Liver (tissue), 9 donors: ENCODE data around the gene GDF9. TPM values are rescaled to one million over a fixed set of nuclear protein-coding genes. Genes with fewer than 3 reads are reported as not detected.

Experiments used
- DNase-seq: peaks from one replicate; pipeline ENCODE4 v3.0.0-alpha.2; 2017; ENCODE audit warnings: low spot score
- H3K27ac ChIP-seq, 2 donors: one replicate each; pipeline ENCODE4 v1.7.0; 2013; ENCODE audit warnings: inconsistent platforms in 2 of 2, low read length in 2 of 2, control low read depth in 1 of 2, low read depth in 1 of 2, mild to moderate bottlenecking in 1 of 2
- H3K27me3 ChIP-seq, 4 donors: one replicate each; pipeline versions ENCODE4 v1.6.1 to v1.7.0; 2013; ENCODE audit warnings: low read length in 3 of 4, inconsistent platforms in 1 of 4, mild to moderate bottlenecking in 1 of 4, moderate library complexity in 1 of 4; ENCODE audit not compliant: control insufficient read depth in 4 of 4, insufficient read depth in 4 of 4
- H3K36me3 ChIP-seq, 4 donors: one replicate each; pipeline versions ENCODE4 v1.6.1 to v1.7.0; 2013; ENCODE audit warnings: low read length in 3 of 4, mild to moderate bottlenecking in 3 of 4, low read depth in 1 of 4, moderate library complexity in 1 of 4; ENCODE audit not compliant: control insufficient read depth in 4 of 4, insufficient read depth in 3 of 4
- H3K4me1 ChIP-seq, 4 donors: one replicate each; pipeline versions ENCODE4 v1.6.1 to v1.7.0; 2013; ENCODE audit warnings: low read length in 3 of 4, mild to moderate bottlenecking in 3 of 4, moderate library complexity in 1 of 4; ENCODE audit not compliant: control insufficient read depth in 4 of 4, insufficient read depth in 4 of 4
- H3K4me3 ChIP-seq, 3 donors: one replicate each; pipeline versions ENCODE4 v1.6.1 to v1.7.0; 2013; ENCODE audit warnings: low read length in 3 of 3, control low read depth in 1 of 3, low read depth in 1 of 3, mild to moderate bottlenecking in 1 of 3
- H3K9ac ChIP-seq, 2 donors: one replicate each; pipeline ENCODE4 v1.7.0; 2013; ENCODE audit warnings: low read length in 2 of 2, mild to moderate bottlenecking in 2 of 2, moderate library complexity in 2 of 2, control low read depth in 1 of 2, low read depth in 1 of 2
- H3K9me3 ChIP-seq, 4 donors: one replicate each; pipeline versions ENCODE4 v1.6.1 to v1.7.0; 2013; ENCODE audit warnings: low read length in 3 of 4; ENCODE audit not compliant: control insufficient read depth in 4 of 4
- FOXA1 ChIP-seq: IDR thresholded peaks from 2 replicates; pipeline ENCODE4 v1.6.1; 2016; ENCODE audit warnings: antibody characterized with exemption
- FOXA2 ChIP-seq: IDR thresholded peaks from 2 replicates; pipeline ENCODE4 v1.6.1; 2016; ENCODE audit warnings: antibody characterized with exemption
- GABPA ChIP-seq, 2 donors: IDR thresholded peaks in 1 of 2; conservative IDR thresholded peaks in 1 of 2; 2 replicates each; pipeline ENCODE4 v1.6.1; 2016; ENCODE audit warnings: antibody characterized with exemption in 2 of 2, mild to moderate bottlenecking in 1 of 2, moderate library complexity in 1 of 2
- HNF4A ChIP-seq, 2 donors: conservative IDR thresholded peaks; 2 replicates each; pipeline ENCODE4 v1.6.1; 2016; ENCODE audit warnings: antibody characterized with exemption in 2 of 2, mild to moderate bottlenecking in 2 of 2
- HNF4G ChIP-seq: IDR thresholded peaks from 2 replicates; pipeline ENCODE4 v1.6.1; 2016; ENCODE audit warnings: antibody characterized with exemption
- JUND ChIP-seq, 2 donors: IDR thresholded peaks; 2 replicates each; pipeline ENCODE4 v1.6.1; 2016; ENCODE audit warnings: antibody characterized with exemption in 2 of 2
- NR2F2 ChIP-seq: IDR thresholded peaks from 2 replicates; pipeline ENCODE4 v1.6.1; 2016; ENCODE audit warnings: antibody characterized with exemption
- RAD21 ChIP-seq, 2 donors: IDR thresholded peaks; 2 replicates each; pipeline ENCODE4 v1.6.1; 2016; ENCODE audit warnings: antibody characterized with exemption in 2 of 2, mild to moderate bottlenecking in 2 of 2
- RXRA ChIP-seq, 2 donors: IDR thresholded peaks; 2 replicates each; pipeline ENCODE4 v1.6.1; 2017 to 2018; ENCODE audit warnings: antibody characterized with exemption in 2 of 2, mild to moderate bottlenecking in 1 of 2
- SP1 ChIP-seq: IDR thresholded peaks from 2 replicates; pipeline ENCODE4 v1.6.1; 2018; ENCODE audit warnings: antibody characterized with exemption, mild to moderate bottlenecking
- TAF1 ChIP-seq: conservative IDR thresholded peaks from 2 replicates; pipeline ENCODE4 v1.6.1; 2016; ENCODE audit warnings: antibody characterized with exemption, mild to moderate bottlenecking
- YY1 ChIP-seq: IDR thresholded peaks from 2 replicates; pipeline ENCODE4 v1.6.1; 2016; ENCODE audit warnings: antibody characterized with exemption, mild to moderate bottlenecking
- WGBS: extraction: QIAGEN DNeasy Blood & Tissue Kit; methylation state at CpG from one replicate; pipeline ENCODE4 v1.1.7; 2013; 5-methylcytosine and 5-hydroxymethylcytosine counted together
- polyA plus RNA-seq, 2 donors: library from polyadenylated mRNA; stranded (reverse) in 1 of 2; unstranded in 1 of 2; fragments of 200-250 nt in 1 of 2; fragments of >200 nt in 1 of 2; fragmentation: Nextera tagmentation in 1 of 2; extraction: Ambion mirVana in 1 of 2; gene quantifications; one replicate each; pipeline versions ENCODE4 v1.2.1 to v1.2.3, GENCODE V29; 2013 to 2015
- total RNA-seq, 2 donors: library from RNA; depleted of rRNA; stranded (reverse); fragments of >200 nt; gene quantifications; one replicate each; pipeline ENCODE4 v1.2.3, GENCODE V29; 2014
- TF ChIP-seq, protein P1 (sequence below): IDR thresholded peaks from 2 replicates; pipeline ENCODE4 v1.6.1; 2016; ENCODE audit warnings: antibody characterized with exemption, mild to moderate bottlenecking
- TF ChIP-seq, protein P2 (sequence below): IDR thresholded peaks from 2 replicates; pipeline ENCODE4 v1.6.1; 2016; ENCODE audit warnings: antibody characterized with exemption
- TF ChIP-seq, protein P3 (sequence below): IDR thresholded peaks from 2 replicates; pipeline ENCODE4 v1.6.1; 2016; ENCODE audit warnings: antibody characterized with exemption
- TF ChIP-seq, protein P4 (sequence below): IDR thresholded peaks from 2 replicates; pipeline ENCODE4 v1.6.1; 2016; ENCODE audit warnings: antibody characterized with exemption
- TF ChIP-seq, protein P5 (sequence below): fragments of 150-350 bp; IDR thresholded peaks from 2 replicates; pipeline ENCODE4 v1.5.1; 2017; ENCODE audit warnings: improper control_type of control experiment, low read depth, low read length; ENCODE audit not compliant: missing input control
- donor health status: healthy.
- donor health status: healthy.
- donor health status: healthy.
- donor health status: healthy.
- donor health status: healthy.

Gene GDF9
- total and polyA plus RNA-seq, 4 donors = 0.08 to 0.10 (median 0.08) TPM; not detected in 1

DNA sequence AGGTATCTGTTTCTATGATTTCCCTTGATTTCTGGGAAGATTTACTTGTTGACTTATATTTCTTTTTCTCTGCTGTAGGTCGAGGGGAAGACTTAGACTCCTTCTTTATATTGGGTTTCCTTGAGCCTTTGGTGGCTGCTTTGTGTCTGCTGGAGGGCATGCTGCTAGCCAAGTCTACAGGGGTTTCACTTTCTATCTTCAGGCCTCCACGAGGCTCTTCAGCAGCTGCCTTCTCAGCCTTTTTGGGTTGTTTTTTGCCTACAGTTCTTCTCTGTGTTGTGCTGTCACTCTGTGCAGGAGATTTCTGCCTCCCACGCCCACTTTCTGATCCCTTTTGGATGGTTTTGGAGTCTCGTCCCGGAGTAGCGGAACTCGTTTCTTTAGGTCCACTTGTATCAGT lies 30.4 kb upstream of the GDF9 start:
- DNase-seq = no peak
- Histone ChIP-seq H3K27me3 (no peaks in the 10 kb centered on the region), H3K36me3 (peaks cover 8 to 72% (median 59%) of the 10 kb centered on the region in 4 donors), H3K4me3 (no peak overlapping the region), H3K27ac (no peak overlapping the region), H3K9me3 (no peaks in the 10 kb centered on the region), H3K9ac (no peak overlapping the region), H3K4me1 (no peaks in the 10 kb centered on the region)
- WGBS = 85% methylated on average over 7 of the region's 7 CpGs
- no peak for TF ChIP-seq HNF4G
- no peak for TF ChIP-seq FOXA2
- no peak for TF ChIP-seq FOXA1
- no peak for TF ChIP-seq SP1
- TF ChIP-seq, protein P1, sequence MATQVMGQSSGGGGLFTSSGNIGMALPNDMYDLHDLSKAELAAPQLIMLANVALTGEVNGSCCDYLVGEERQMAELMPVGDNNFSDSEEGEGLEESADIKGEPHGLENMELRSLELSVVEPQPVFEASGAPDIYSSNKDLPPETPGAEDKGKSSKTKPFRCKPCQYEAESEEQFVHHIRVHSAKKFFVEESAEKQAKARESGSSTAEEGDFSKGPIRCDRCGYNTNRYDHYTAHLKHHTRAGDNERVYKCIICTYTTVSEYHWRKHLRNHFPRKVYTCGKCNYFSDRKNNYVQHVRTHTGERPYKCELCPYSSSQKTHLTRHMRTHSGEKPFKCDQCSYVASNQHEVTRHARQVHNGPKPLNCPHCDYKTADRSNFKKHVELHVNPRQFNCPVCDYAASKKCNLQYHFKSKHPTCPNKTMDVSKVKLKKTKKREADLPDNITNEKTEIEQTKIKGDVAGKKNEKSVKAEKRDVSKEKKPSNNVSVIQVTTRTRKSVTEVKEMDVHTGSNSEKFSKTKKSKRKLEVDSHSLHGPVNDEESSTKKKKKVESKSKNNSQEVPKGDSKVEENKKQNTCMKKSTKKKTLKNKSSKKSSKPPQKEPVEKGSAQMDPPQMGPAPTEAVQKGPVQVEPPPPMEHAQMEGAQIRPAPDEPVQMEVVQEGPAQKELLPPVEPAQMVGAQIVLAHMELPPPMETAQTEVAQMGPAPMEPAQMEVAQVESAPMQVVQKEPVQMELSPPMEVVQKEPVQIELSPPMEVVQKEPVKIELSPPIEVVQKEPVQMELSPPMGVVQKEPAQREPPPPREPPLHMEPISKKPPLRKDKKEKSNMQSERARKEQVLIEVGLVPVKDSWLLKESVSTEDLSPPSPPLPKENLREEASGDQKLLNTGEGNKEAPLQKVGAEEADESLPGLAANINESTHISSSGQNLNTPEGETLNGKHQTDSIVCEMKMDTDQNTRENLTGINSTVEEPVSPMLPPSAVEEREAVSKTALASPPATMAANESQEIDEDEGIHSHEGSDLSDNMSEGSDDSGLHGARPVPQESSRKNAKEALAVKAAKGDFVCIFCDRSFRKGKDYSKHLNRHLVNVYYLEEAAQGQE = no peak
- no peak for TF ChIP-seq NR2F2
- TF ChIP-seq YY1 = no peak
- TF ChIP-seq, protein P2, sequence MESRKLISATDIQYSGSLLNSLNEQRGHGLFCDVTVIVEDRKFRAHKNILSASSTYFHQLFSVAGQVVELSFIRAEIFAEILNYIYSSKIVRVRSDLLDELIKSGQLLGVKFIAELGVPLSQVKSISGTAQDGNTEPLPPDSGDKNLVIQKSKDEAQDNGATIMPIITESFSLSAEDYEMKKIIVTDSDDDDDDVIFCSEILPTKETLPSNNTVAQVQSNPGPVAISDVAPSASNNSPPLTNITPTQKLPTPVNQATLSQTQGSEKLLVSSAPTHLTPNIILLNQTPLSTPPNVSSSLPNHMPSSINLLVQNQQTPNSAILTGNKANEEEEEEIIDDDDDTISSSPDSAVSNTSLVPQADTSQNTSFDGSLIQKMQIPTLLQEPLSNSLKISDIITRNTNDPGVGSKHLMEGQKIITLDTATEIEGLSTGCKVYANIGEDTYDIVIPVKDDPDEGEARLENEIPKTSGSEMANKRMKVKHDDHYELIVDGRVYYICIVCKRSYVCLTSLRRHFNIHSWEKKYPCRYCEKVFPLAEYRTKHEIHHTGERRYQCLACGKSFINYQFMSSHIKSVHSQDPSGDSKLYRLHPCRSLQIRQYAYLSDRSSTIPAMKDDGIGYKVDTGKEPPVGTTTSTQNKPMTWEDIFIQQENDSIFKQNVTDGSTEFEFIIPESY = no peak

DNA sequence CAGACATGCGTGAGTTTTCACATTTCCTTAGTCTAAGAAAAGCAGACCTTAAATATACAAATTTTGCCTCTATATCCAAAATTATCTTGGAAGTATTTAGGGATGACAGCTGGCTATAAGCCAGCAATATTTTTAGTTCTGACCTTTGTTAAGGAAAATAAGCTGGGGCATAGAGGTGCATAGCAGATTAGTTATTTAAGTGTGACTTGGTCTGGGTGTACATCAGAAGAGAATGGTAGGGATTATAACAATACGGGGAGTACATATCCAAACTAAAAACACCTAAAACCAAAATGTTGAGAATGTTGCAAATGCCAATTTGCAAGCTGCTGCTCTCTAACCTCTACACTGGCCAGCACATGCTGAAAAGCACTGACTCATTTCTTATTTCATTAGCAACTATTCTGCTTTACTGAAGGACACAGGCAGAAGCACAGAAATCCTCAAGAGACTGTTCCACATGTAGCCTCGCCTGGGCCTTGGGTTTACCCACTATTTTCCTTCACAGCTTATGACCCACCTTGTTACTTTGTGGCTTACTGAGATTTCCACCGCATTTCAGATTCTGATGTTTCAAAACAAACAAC lies 29.5 kb upstream of the GDF9 start:
- TF ChIP-seq YY1 (no peak), TAF1 (no peak), NR2F2 (no peak), GABPA (IDR thresholded peaks at IDR 0.05 in 1 of 2, conservative IDR thresholded peaks at IDR 0.05 in 1 of 2) (no peak), RXRA (IDR thresholded peaks at IDR 0.05) (no peak), HNF4A (conservative IDR thresholded peaks at IDR 0.05) (no peak), FOXA1 (no peak), RAD21 (IDR thresholded peaks at IDR 0.05) (no peak), JUND (IDR thresholded peaks at IDR 0.05) (no peak), FOXA2 (no peak)
- TF ChIP-seq, protein P3, sequence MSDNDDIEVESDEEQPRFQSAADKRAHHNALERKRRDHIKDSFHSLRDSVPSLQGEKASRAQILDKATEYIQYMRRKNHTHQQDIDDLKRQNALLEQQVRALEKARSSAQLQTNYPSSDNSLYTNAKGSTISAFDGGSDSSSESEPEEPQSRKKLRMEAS = no peak
- TF ChIP-seq, protein P4, sequence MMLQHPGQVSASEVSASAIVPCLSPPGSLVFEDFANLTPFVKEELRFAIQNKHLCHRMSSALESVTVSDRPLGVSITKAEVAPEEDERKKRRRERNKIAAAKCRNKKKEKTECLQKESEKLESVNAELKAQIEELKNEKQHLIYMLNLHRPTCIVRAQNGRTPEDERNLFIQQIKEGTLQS = no peak
- TF ChIP-seq, protein P5, sequence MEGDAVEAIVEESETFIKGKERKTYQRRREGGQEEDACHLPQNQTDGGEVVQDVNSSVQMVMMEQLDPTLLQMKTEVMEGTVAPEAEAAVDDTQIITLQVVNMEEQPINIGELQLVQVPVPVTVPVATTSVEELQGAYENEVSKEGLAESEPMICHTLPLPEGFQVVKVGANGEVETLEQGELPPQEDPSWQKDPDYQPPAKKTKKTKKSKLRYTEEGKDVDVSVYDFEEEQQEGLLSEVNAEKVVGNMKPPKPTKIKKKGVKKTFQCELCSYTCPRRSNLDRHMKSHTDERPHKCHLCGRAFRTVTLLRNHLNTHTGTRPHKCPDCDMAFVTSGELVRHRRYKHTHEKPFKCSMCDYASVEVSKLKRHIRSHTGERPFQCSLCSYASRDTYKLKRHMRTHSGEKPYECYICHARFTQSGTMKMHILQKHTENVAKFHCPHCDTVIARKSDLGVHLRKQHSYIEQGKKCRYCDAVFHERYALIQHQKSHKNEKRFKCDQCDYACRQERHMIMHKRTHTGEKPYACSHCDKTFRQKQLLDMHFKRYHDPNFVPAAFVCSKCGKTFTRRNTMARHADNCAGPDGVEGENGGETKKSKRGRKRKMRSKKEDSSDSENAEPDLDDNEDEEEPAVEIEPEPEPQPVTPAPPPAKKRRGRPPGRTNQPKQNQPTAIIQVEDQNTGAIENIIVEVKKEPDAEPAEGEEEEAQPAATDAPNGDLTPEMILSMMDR = no peak
- TF ChIP-seq, protein P1 = no peak
- no peak for DNase-seq
- no peaks in the 10 kb centered on the region for H3K9me3 ChIP-seq
- H3K4me1 ChIP-seq = no peaks in the 10 kb centered on the region
- no peaks in the 10 kb centered on the region for H3K27me3 ChIP-seq
- H3K27ac ChIP-seq = no peak overlapping the region
- no peak overlapping the region for H3K9ac ChIP-seq
- H3K36me3 ChIP-seq = peaks cover 8 to 71% (median 61%) of the 10 kb centered on the region in 4 donors
- 94% methylated on average over 4 of the region's 4 CpGs for whole genome bisulfite sequencing
- no peak overlapping the region for H3K4me3 ChIP-seq
